ENCODE measurements around the gene GAL3ST2.

- TF ChIP-seq POLR2AphosphoS5 (IDR thresholded peaks at IDR 0.05; ENCODE audit: borderline replicate concordance, low read depth, low read length): no peak
- no peak for TF ChIP-seq EZH2 (IDR thresholded peaks at IDR 0.05)
Observed at GRCh38 chr2:241827394-241827793, 50.8 kb downstream of the GAL3ST2 start.

All from SK-N-MC (cell line).